Forelimb muscle (tissue), 1 donor: Measurements from ENCODE around the gene SSC4D. TPM values are rescaled to one million over a fixed set of nuclear protein-coding genes. Genes with fewer than 3 reads are reported as not detected.
"Not testable (repeated sequence)": the region's sequence is repeated elsewhere in the genome, so short reads cannot be mapped to it uniquely, and the experiment has no call there.

ENCODE experiments used
- DNase-seq: peaks from one replicate; pipeline ENCODE4 v3.0.0-alpha.2; 2013; ENCODE audit warnings: low read depth
- polyA plus RNA-seq: library from polyadenylated mRNA; unstranded; fragments of 120-200 nt; gene quantifications from one replicate; pipeline ENCODE4 v1.2.1, GENCODE V29; 2013; ENCODE audit not compliant: insufficient read length

SSC4D gene
- polyA plus RNA-seq, 1 donor = 0.94 TPM

- DNase-seq = no peak
Observed at GRCh38 chr7:76383089-76383944, 26.2 kb downstream of the SSC4D start.

- DNase-seq = no peak
Observed at GRCh38 chr7:76381814-76382213, 27.7 kb downstream of the SSC4D start.

- no peak for DNase-seq
Observed at GRCh38 chr7:76380623-76380966, 28.9 kb downstream of the SSC4D start.

- DNase-seq = no peak
Observed at GRCh38 chr7:76377186-76377918, 32.1 kb downstream of the SSC4D start.

- no peak for DNase-seq
Observed at GRCh38 chr7:76375251-76375650, 34.2 kb downstream of the SSC4D start.

- DNase-seq = no peak
Observed at GRCh38 chr7:76372984-76373833, 36.3 kb downstream of the SSC4D start.

- no peak for DNase-seq
Observed at GRCh38 chr7:76371396-76371795, 38.1 kb downstream of the SSC4D start.

- DNase-seq = no peak
Observed at GRCh38 chr7:76369018-76369417, 40.5 kb downstream of the SSC4D start.

- DNase-seq = no peak
Observed at GRCh38 chr7:76368190-76368589, 41.3 kb downstream of the SSC4D start.

- no peak for DNase-seq
Observed at GRCh38 chr7:76364198-76364584, 45.3 kb downstream of the SSC4D start.

- DNase-seq = not testable (repeated sequence)
Observed at GRCh38 chr7:76363754-76364153, 45.7 kb downstream of the SSC4D start.

- DNase-seq = no peak
Observed at GRCh38 chr7:76359978-76360638, 49.4 kb downstream of the SSC4D start.

GRCh38 chr7:76359111-76359977 is 50.2 kb downstream of the SSC4D start:
- peak; percentile 94 for DNase-seq

GRCh38 chr7:76358481-76359110 is 50.9 kb downstream of the SSC4D start, which contains the start of gene YWHAG:
YWHAG (minus strand) TSS chr7:76358991; CDS start chr7:76358808, 183 bp downstream.
- DNase-seq = no peak

- no peak for DNase-seq
Observed at GRCh38 chr7:76358011-76358480, 51.5 kb downstream of the SSC4D start.

- DNase-seq = no peak
Observed at GRCh38 chr7:76357475-76358010, 52.0 kb downstream of the SSC4D start.

- no peak for DNase-seq
Observed at GRCh38 chr7:76356823-76357222, 52.7 kb downstream of the SSC4D start.

GRCh38 chr7:76356115-76356514 is 53.4 kb downstream of the SSC4D start:
- DNase-seq = no peak

- no peak for DNase-seq
Observed at GRCh38 chr7:76354981-76355730, 54.3 kb downstream of the SSC4D start.
